B cell (primary cell): ENCODE results near the gene ELF4.

Experiments used
- CTCF ChIP-seq: fragments of 200-600 bp; IDR thresholded peaks from one replicate; pipeline ENCODE4 v1.8.0; 2022; ENCODE audit warnings: antibody characterized with exemption, mild to moderate bottlenecking
- EZH2 ChIP-seq: IDR thresholded peaks from 2 replicates; pipeline ENCODE4 v1.6.1; 2012; ENCODE audit warnings: borderline replicate concordance, low read depth, mild to moderate bottlenecking, moderate library complexity, low read length; ENCODE audit not compliant: insufficient read depth, poor library complexity, severe bottlenecking

- TF ChIP-seq EZH2 (no peak), CTCF (no peak)
Observed at GRCh38 chrX:130072345-130072740, 38.0 kb downstream of the ELF4 start.
